HCT116 (cell line): ENCODE measurements around the gene PLCD3. TPM values are rescaled to one million over a fixed set of nuclear protein-coding genes. Genes with fewer than 3 reads are reported as not detected.

Experiments
- ATAC-seq: fragments of 200-7000 bp; cut with Tn5 transposase; 2 replicates; pipeline ENCODE4 v1.9.1; 2020; ENCODE audit warnings: mild to moderate bottlenecking, moderate library complexity
- BruUV-seq: library from RNA; stranded (reverse); fragments of 400-500 nt; replicated peaks from 2 replicates; lab custom pipeline; 2021; lab: Mats Ljungman, UMichigan
- CTCF ChIA-PET: fragments of 300-600 bp; sonication (Branson Sonifier 250); formaldehyde crosslinking; loops from one replicate; lab custom pipeline; 2021; ENCODE audit warnings: antibody characterized with exemption; lab: Charles Lee
- POLR2A ChIA-PET: fragments of 300-600, 350-600 bp; sonication (Branson Sonifier 250); formaldehyde crosslinking; loops from one replicate; lab custom pipeline; 2021; ENCODE audit warnings: antibody characterized with exemption; lab: Charles Lee
- RAD21 ChIA-PET, 2 experiments: fragments of 300-600 bp; sonication (Branson Sonifier 250); formaldehyde crosslinking; loops; one replicate each; lab custom pipeline; 2023; ENCODE audit warnings: low total read pairs in 2 of 2; ENCODE audit not compliant: uncharacterized antibody in 2 of 2, unreplicated experiment in 2 of 2, low non-redundant PET in 1 of 2; lab: Charles Lee
- DNase-seq: peaks from one replicate; pipeline ENCODE4 v3.0.0-alpha.2; 2010; ENCODE audit warnings: low read depth, low spot score
- H2AFZ ChIP-seq: fragments of 200-600 bp; shearing (Covaris generic), sonication (generic); 2 replicates; pipeline ENCODE4 v1.6.1; 2017; ENCODE audit warnings: low read depth, mixed run types, mixed read lengths, antibody characterized with exemption, low read length; ENCODE audit not compliant: poor library complexity, severe bottlenecking
- H3K27ac ChIP-seq: 2 replicates; pipeline ENCODE4 v1.5.1; 2012; ENCODE audit warnings: low read depth, low read length
- H3K27me3 ChIP-seq: fragments of 200-600 bp; sonication (generic); 2 replicates; pipeline ENCODE4 v1.6.1; 2016; ENCODE audit warnings: mixed run types, low read length, mixed read lengths; ENCODE audit not compliant: insufficient read depth
- H3K36me3 ChIP-seq, 2 experiments: fragments of 200-500 bp in 1 of 2; fragments of 200-600 bp in 1 of 2; sonication (Bioruptor generic) in 1 of 2; sonication (generic) in 1 of 2; 2 replicates each; pipeline versions ENCODE4 v1.5.1 to v1.6.1; 2014 to 2016; ENCODE audit warnings: low read length in 2 of 2, inconsistent platforms in 1 of 2, mixed read lengths in 1 of 2, mixed run types in 1 of 2; ENCODE audit not compliant: insufficient read depth in 2 of 2, control insufficient read depth in 1 of 2
- H3K4me1 ChIP-seq, 2 experiments: fragments of 200-600 bp in 1 of 2; sonication (generic) in 1 of 2; 2 replicates each; pipeline versions ENCODE4 v1.5.1 to v1.6.1; 2012 to 2017; ENCODE audit warnings: low read length in 2 of 2, inconsistent platforms in 1 of 2, mild to moderate bottlenecking in 1 of 2, mixed read lengths in 1 of 2, mixed run types in 1 of 2, moderate library complexity in 1 of 2; ENCODE audit not compliant: insufficient read depth in 2 of 2, control insufficient read depth in 1 of 2
- H3K4me2 ChIP-seq: fragments of 200-600 bp; sonication (generic); 2 replicates; pipeline ENCODE4 v1.6.1; 2017; ENCODE audit warnings: mixed run types, low read length, mixed read lengths
- H3K4me3 ChIP-seq, 2 experiments: fragments of 200-600 bp in 1 of 2; sonication (generic) in 1 of 2; replicated peaks in 1 of 2; 2 replicates each; pipeline ENCODE4 v1.5.1; 2011 to 2016; ENCODE audit warnings: low read length in 2 of 2, control low read depth in 1 of 2, low read depth in 1 of 2, mild to moderate bottlenecking in 1 of 2, mixed read lengths in 1 of 2, mixed run types in 1 of 2
- H3K79me2 ChIP-seq: fragments of 200-600 bp; sonication (generic); 2 replicates; pipeline ENCODE4 v1.6.1; 2017; ENCODE audit warnings: mild to moderate bottlenecking, mixed run types, low read length, moderate library complexity, mixed read lengths; ENCODE audit not compliant: insufficient read depth
- H3K9ac ChIP-seq: fragments of 200-600 bp; sonication (generic); 2 replicates; pipeline ENCODE4 v1.6.1; 2016; ENCODE audit warnings: low read length, mixed read lengths
- H3K9me2 ChIP-seq: fragments of 200-600 bp; sonication (generic), shearing (Covaris generic); 2 replicates; pipeline ENCODE4 v1.6.1; 2017; ENCODE audit warnings: mixed run types, mild to moderate bottlenecking, moderate library complexity; ENCODE audit not compliant: insufficient read depth
- H3K9me3 ChIP-seq, 2 experiments: fragments of 200-500 bp in 1 of 2; fragments of 200-600 bp in 1 of 2; sonication (Bioruptor generic) in 1 of 2; sonication (generic) in 1 of 2; 2 replicates each; pipeline ENCODE4 v1.6.1; 2014 to 2017; ENCODE audit warnings: low read length in 2 of 2, mixed read lengths in 2 of 2, inconsistent platforms in 1 of 2, low read depth in 1 of 2, mild to moderate bottlenecking in 1 of 2, mixed run types in 1 of 2, moderate library complexity in 1 of 2; ENCODE audit not compliant: control insufficient read depth in 1 of 2, insufficient read depth in 1 of 2
- H4K20me1 ChIP-seq: fragments of 200-600 bp; sonication (generic), shearing (Covaris generic); 2 replicates; pipeline ENCODE4 v1.6.1; 2017; ENCODE audit warnings: mixed run types, mild to moderate bottlenecking, moderate library complexity; ENCODE audit not compliant: insufficient read depth
- CTCF ChIP-seq, 3 experiments: fragments of 200-600 bp in 1 of 3; sonication (generic) in 1 of 3; IDR thresholded peaks in 2 of 3; conservative IDR thresholded peaks in 1 of 3; 2 replicates each; pipeline ENCODE4 v1.5.1; 2012 to 2017; ENCODE audit warnings: low read depth in 2 of 3, low read length in 2 of 3, antibody characterized with exemption in 1 of 3, borderline replicate concordance in 1 of 3, control low read depth in 1 of 3, mild to moderate bottlenecking in 1 of 3, mixed read lengths in 1 of 3, mixed run types in 1 of 3, moderate library complexity in 1 of 3; ENCODE audit not compliant: insufficient read depth in 1 of 3
- EGR1 ChIP-seq: IDR thresholded peaks from 2 replicates; pipeline ENCODE4 v1.6.1; 2012; ENCODE audit warnings: low read depth
- ELF1 ChIP-seq: IDR thresholded peaks from 2 replicates; pipeline ENCODE4 v1.6.1; 2012; ENCODE audit warnings: low read depth, borderline replicate concordance
- EZH2phosphoT487 ChIP-seq: fragments of 200-600 bp; IDR thresholded peaks from 2 replicates; pipeline ENCODE4 v1.6.1; 2018; ENCODE audit warnings: antibody characterized with exemption, borderline replicate concordance
- FOSL1 ChIP-seq: IDR thresholded peaks from 2 replicates; pipeline ENCODE4 v1.6.1; 2012; ENCODE audit warnings: low read depth
- JUND ChIP-seq: IDR thresholded peaks from 2 replicates; pipeline ENCODE4 v1.6.1; 2012
- MAX ChIP-seq: IDR thresholded peaks from 2 replicates; pipeline ENCODE4 v1.6.1; 2012
- POLR2A ChIP-seq: IDR thresholded peaks from 2 replicates; pipeline ENCODE4 v1.7.0; 2011; ENCODE audit warnings: borderline replicate concordance; ENCODE audit not compliant: insufficient read depth, insufficient read length; ENCODE audit errors: extremely low read depth
- POLR2AphosphoS5 ChIP-seq: IDR thresholded peaks from 2 replicates; pipeline ENCODE4 v1.6.1; 2011; ENCODE audit warnings: mild to moderate bottlenecking, low read depth, low read length, moderate library complexity
- RAD21 ChIP-seq: IDR thresholded peaks from 2 replicates; pipeline ENCODE4 v1.6.1; 2012; ENCODE audit warnings: low read depth, mild to moderate bottlenecking
- REST ChIP-seq: IDR thresholded peaks from 2 replicates; pipeline ENCODE4 v1.6.1; 2012; ENCODE audit warnings: low read depth
- SIN3A ChIP-seq: IDR thresholded peaks from 2 replicates; pipeline ENCODE4 v1.6.1; 2012; ENCODE audit warnings: low read depth
- SP1 ChIP-seq: IDR thresholded peaks from 2 replicates; pipeline ENCODE4 v1.6.1; 2012; ENCODE audit warnings: low read depth
- SRF ChIP-seq: IDR thresholded peaks from 2 replicates; pipeline ENCODE4 v1.6.1; 2012; ENCODE audit warnings: low read depth
- TCF7L2 ChIP-seq: IDR thresholded peaks from 2 replicates; pipeline ENCODE4 v1.7.0; 2011; ENCODE audit warnings: borderline replicate concordance, inconsistent platforms; ENCODE audit not compliant: insufficient read depth, insufficient read length; ENCODE audit errors: extremely low read depth
- YY1 ChIP-seq: IDR thresholded peaks from 2 replicates; pipeline ENCODE4 v1.6.1; 2011; ENCODE audit warnings: low read length, low read depth, moderate library complexity, mild to moderate bottlenecking; ENCODE audit not compliant: insufficient replicate concordance; ENCODE audit errors: extremely low read depth
- ZNF274 ChIP-seq: fragments of 200-500 bp; sonication (Bioruptor generic); IDR thresholded peaks from 2 replicates; pipeline ENCODE4 v1.6.1; 2014; ENCODE audit warnings: mild to moderate bottlenecking, low read depth, low read length, inconsistent platforms
- intact Hi-C: fragments of 100-400 bp; cut with micrococcal nuclease; formaldehyde crosslinking; loops from 2 replicates; pipeline ENCODE4 v1.10.0; 2022
- total RNA-seq: library from RNA; stranded (reverse); gene quantifications from one replicate; pipeline ENCODE4 v1.2.1, GENCODE V29; 2021; ENCODE audit not compliant: unreplicated experiment
- TF ChIP-seq, protein P1 (sequence below): IDR thresholded peaks from 2 replicates; pipeline ENCODE4 v1.6.1; 2012

The PLCD3 gene
- total RNA-seq, 1 experiment from 2014 or later = 197 TPM

GRCh38 chr17:45148183-45149036 is 16.1 kb upstream of the PLCD3 start, which contains the start of gene HEXIM1:
Gene HEXIM1 (plus strand): TSS chr17:45148475. CDS start chr17:45149191, 716 bp downstream.
- H3K9me3 ChIP-seq = no peaks in the 10 kb centered on the region
- ChIA-PET RAD21 (interaction anchor here (0.7 to 3.2 kb wide), 6 partner anchors 13 to 49 kb away, joined by 3 to 20 read pairs (median 6); partner anchors contain the start of genes ACBD4 (in 1 of the 2) and HEXIM2 (in 1 of the 2)), POLR2A (interaction anchor here (0.6 to 7.3 kb wide), 42 partner anchors 9 to 633 kb away, joined by 3 to 258 read pairs (median 4); partner anchors contain the start of genes ACBD4, HEXIM2, NMT1 and PLCD3), CTCF (interaction anchor here (0.7 to 10.2 kb wide), 15 partner anchors 9 to 228 kb away, joined by 3 to 131 read pairs (median 3); partner anchors contain the start of genes ACBD4 and HEXIM2)
- H3K4me2 ChIP-seq = peak within 1 kb of the TSS; percentile 92
- ATAC-seq (peak; percentile 82), DNase-seq (peak; percentile 99)
- peak within 1 kb of the TSS; percentile 94 for H3K27ac ChIP-seq
- peak within 1 kb of the TSS; percentile 98 for H3K9ac ChIP-seq
- H3K79me2 ChIP-seq = peaks cover 34% of the 10 kb centered on the region
- TSS peak; percentile 84 for BruUV-seq
- H3K9me2 ChIP-seq = no peaks in the 10 kb centered on the region
- peaks cover 0 to 3% of the 10 kb centered on the region in 2 experiments; a peak in 1 of 4 replicates for H3K36me3 ChIP-seq
- peaks cover 21 to 37% of the 10 kb centered on the region in 2 experiments for H3K4me1 ChIP-seq
- H3K4me3 ChIP-seq = peak within 1 kb of the TSS; percentile 95 to 96
- H3K27me3 ChIP-seq = no peaks in the 10 kb centered on the region
- peaks cover 14% of the 10 kb centered on the region; the same call in 1 of the 2 replicates for H4K20me1 ChIP-seq
- intact Hi-C loops = loop anchor here (1.0 to 5.0 kb wide), 3 partner anchors 24 to 279 kb away; no protein-coding TSS in a partner anchor
- H2AFZ ChIP-seq = peak within 1 kb of the TSS; percentile 11
- TF ChIP-seq EGR1 (peak; percentile 75), ELF1 (peak; percentile 54; the same call in 1 of the 2 replicates), EZH2phosphoT487 (no peak), SP1 (peak; percentile 89), TCF7L2 (peak; percentile 12), SRF (no peak), RAD21 (no peak), MAX (peak; percentile 53), POLR2AphosphoS5 (peak; percentile 100), YY1 (peak; percentile 72), POLR2A (peak; percentile 100), ZNF274 (no peak), FOSL1 (0 out of 2 replicates have a peak, but pooled peaks have one; percentile 12), REST (no peak), CTCF (IDR thresholded peaks at IDR 0.05 in 2 of 3, conservative IDR thresholded peaks at IDR 0.05 in 1 of 3; ENCODE audit: borderline replicate concordance in 1 of 3, insufficient read depth in 1 of 3, low read depth in 2 of 3, low read length in 2 of 3) (no peak), JUND (peak; percentile 62; the same call in 1 of the 2 replicates), SIN3A (peak; percentile 100)
- TF ChIP-seq, protein P1, sequence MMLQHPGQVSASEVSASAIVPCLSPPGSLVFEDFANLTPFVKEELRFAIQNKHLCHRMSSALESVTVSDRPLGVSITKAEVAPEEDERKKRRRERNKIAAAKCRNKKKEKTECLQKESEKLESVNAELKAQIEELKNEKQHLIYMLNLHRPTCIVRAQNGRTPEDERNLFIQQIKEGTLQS = no peak
